ENCODE results near the gene FHL1.

- no peak for TF ChIP-seq POLR2A (IDR thresholded peaks at IDR 0.05; ENCODE audit: low read length)
- no peak for TF ChIP-seq GATA1 (IDR thresholded peaks at IDR 0.05; ENCODE audit: low read depth, low read length)
Observed at GRCh38 chrX:136192839-136193414, 45.6 kb downstream of the FHL1 start.
